Measurements from ENCODE around the gene DCP1B. TPM values are rescaled to one million over a fixed set of nuclear protein-coding genes. Genes with fewer than 3 reads are reported as not detected.

The DCP1B gene
- total RNA-seq, 1 donor from 2014 or later, result 31.5 TPM

DNA sequence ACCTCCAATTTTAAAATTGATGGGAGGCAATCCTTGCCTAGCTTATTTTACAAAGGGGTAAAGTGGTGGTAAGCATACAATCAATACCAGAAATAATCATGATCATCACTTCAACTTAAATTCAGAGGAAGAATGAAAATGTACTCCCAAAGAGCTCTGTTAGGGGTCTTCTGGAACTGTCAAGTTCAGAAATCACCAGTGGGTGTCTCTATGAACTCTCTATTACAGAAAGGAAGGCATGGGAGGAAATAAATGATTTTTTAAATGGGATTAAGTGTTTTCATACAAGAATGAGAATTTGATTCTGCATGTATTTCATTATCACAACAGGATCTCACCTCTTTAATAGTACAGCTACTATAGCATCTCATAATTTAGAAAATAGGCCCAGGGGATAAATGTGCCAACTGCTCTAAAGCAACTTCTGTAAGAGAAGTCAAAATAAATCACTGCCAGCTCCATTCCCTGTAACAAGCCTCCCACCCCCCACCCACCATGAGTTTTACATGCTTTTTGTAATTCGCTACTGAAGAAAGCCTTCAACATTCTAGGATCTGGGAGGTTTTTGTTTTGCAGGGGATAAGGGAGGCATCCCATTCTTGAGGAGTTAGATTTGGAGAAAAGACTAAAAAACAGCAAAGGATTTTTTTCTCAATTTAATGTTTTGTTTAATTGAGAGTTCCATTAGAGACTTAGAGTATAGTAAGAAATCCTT lies 9.7 kb downstream of the DCP1B start:
- Mint-ChIP-seq H3K4me3 (ENCODE audit: low read depth) (no peak overlapping the region), H3K27ac (no peak overlapping the region), H3K27me3 (no peaks in the 10 kb centered on the region), H3K36me3 (ENCODE audit: insufficient read depth) (peaks cover 27% of the 10 kb centered on the region), H3K4me1 (ENCODE audit: low read depth) (peaks cover 15% of the 10 kb centered on the region), H3K9me3 (ENCODE audit: low read depth) (no peaks in the 10 kb centered on the region)
- TF ChIP-seq, protein P1, sequence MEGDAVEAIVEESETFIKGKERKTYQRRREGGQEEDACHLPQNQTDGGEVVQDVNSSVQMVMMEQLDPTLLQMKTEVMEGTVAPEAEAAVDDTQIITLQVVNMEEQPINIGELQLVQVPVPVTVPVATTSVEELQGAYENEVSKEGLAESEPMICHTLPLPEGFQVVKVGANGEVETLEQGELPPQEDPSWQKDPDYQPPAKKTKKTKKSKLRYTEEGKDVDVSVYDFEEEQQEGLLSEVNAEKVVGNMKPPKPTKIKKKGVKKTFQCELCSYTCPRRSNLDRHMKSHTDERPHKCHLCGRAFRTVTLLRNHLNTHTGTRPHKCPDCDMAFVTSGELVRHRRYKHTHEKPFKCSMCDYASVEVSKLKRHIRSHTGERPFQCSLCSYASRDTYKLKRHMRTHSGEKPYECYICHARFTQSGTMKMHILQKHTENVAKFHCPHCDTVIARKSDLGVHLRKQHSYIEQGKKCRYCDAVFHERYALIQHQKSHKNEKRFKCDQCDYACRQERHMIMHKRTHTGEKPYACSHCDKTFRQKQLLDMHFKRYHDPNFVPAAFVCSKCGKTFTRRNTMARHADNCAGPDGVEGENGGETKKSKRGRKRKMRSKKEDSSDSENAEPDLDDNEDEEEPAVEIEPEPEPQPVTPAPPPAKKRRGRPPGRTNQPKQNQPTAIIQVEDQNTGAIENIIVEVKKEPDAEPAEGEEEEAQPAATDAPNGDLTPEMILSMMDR (IDR thresholded peaks at IDR 0.05; ENCODE audit: unreplicated experiment), result no peak
- DNase-seq (ENCODE audit: low spot score, unreplicated experiment), result no peak

DNA sequence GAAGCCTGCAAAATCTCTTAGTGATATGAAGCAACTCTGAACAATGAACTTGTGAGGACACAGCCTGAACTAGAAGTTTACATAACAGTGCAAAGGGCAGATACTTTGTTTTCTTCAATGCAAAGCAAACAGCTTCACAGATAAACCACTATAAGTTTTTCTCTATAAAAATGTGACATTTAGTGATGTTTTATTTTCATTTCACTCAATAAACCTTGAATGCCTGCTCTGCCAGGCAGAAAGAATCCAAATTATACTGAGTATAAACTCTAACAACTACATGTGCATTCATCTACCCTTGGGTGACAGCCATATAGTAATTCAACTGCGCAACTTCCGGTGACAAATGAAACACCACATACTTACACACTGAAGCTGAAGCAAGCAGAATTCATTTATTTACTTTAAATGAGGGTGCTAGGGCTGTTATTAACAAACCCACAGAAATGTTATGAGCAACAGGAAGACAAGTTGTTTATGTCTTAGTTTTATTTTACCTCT lies 10.3 kb downstream of the DCP1B start:
- no peak overlapping the region for H3K4me3 Mint-ChIP-seq (ENCODE audit: low read depth)
- DNase-seq (ENCODE audit: low spot score, unreplicated experiment), result no peak
- H3K27me3 Mint-ChIP-seq, result no peaks in the 10 kb centered on the region
- H3K27ac Mint-ChIP-seq, result no peak overlapping the region
- H3K9me3 Mint-ChIP-seq (ENCODE audit: low read depth), result no peaks in the 10 kb centered on the region
- peaks cover 30% of the 10 kb centered on the region for H3K36me3 Mint-ChIP-seq (ENCODE audit: insufficient read depth)
- TF ChIP-seq, protein P1 (IDR thresholded peaks at IDR 0.05; ENCODE audit: unreplicated experiment), result no peak
- peaks cover 15% of the 10 kb centered on the region for H3K4me1 Mint-ChIP-seq (ENCODE audit: low read depth)

DNA sequence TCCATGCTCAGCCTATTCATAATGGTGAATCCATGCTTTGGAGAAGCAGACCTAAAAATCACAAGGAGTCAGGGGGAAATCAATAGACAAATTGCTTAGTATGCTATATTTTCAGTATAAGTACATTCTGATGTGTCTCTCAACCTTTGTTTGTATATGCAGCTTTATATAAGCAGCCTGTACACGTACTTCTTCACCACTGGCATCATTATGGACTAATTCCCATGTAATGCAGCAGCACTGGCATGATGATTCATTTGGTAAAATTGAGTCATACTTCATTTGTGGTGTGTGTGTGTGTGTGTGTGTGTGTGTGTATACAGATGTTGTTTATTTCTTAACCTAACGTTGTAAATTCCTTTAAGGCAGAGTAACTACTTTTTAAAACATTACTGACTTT lies 10.9 kb downstream of the DCP1B start:
- H3K4me1 Mint-ChIP-seq (ENCODE audit: low read depth), result peaks cover 15% of the 10 kb centered on the region
- no peaks in the 10 kb centered on the region for H3K27me3 Mint-ChIP-seq
- no peaks in the 10 kb centered on the region for H3K9me3 Mint-ChIP-seq (ENCODE audit: low read depth)
- H3K4me3 Mint-ChIP-seq (ENCODE audit: low read depth), result no peak overlapping the region
- TF ChIP-seq, protein P1 (IDR thresholded peaks at IDR 0.05; ENCODE audit: unreplicated experiment), result no peak
- H3K36me3 Mint-ChIP-seq (ENCODE audit: insufficient read depth), result peaks cover 36% of the 10 kb centered on the region
- DNase-seq (ENCODE audit: low spot score, unreplicated experiment), result no peak
- no peak overlapping the region for H3K27ac Mint-ChIP-seq

DNA sequence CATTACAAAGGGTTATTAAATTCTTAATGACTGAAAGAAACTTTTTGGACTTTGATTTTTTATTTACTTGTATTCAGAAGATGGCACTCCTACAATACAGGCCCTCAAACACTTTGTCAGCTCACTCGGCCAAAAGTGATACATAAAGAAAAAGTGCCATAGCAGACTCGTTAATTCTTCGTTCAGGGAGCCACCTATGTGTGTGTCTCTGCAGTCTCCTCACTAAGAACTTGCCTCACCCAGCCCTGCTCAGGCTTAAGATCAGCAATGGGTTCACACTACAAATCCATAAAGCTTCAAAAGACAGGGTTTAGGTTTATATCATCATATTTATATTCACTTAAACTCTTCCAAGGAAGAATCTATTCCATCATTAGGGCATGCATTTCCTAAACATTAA lies 11.5 kb downstream of the DCP1B start:
- peaks cover 42% of the 10 kb centered on the region for H3K36me3 Mint-ChIP-seq (ENCODE audit: insufficient read depth)
- H3K9me3 Mint-ChIP-seq (ENCODE audit: low read depth), result peaks cover 2% of the 10 kb centered on the region
- H3K27me3 Mint-ChIP-seq, result no peaks in the 10 kb centered on the region
- TF ChIP-seq, protein P1 (IDR thresholded peaks at IDR 0.05; ENCODE audit: unreplicated experiment), result no peak
- H3K27ac Mint-ChIP-seq, result no peak overlapping the region
- H3K4me3 Mint-ChIP-seq (ENCODE audit: low read depth), result no peak overlapping the region
- H3K4me1 Mint-ChIP-seq (ENCODE audit: low read depth), result peaks cover 15% of the 10 kb centered on the region
- DNase-seq (ENCODE audit: low spot score, unreplicated experiment), result no peak

DNA sequence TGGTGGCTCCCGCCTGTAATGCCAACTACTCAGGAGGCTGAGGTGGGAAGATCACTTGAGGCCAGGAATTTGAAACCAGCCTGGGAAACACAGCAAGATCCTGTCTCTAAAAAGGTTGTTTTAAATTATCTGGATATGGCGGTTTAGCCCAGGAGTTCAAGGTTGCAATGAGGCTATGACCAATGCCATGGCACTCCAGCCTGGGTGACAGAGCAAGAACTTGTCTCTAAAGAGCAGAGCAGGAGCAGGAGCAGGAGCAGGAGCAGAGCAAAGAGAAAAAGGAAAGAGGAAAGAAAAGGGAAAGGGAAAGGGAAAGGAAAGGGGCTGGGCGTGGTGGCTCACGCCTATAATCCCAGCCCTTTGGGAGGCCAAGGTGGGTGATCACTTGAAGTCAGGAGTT lies 15.1 kb downstream of the DCP1B start:
- TF ChIP-seq, protein P1 (IDR thresholded peaks at IDR 0.05; ENCODE audit: unreplicated experiment), result no peak
- no peak overlapping the region for H3K4me3 Mint-ChIP-seq (ENCODE audit: low read depth)
- no peak overlapping the region for H3K27ac Mint-ChIP-seq
- H3K4me1 Mint-ChIP-seq (ENCODE audit: low read depth), result peaks cover 11% of the 10 kb centered on the region
- no peak for DNase-seq (ENCODE audit: low spot score, unreplicated experiment)
- peaks cover 34% of the 10 kb centered on the region for H3K9me3 Mint-ChIP-seq (ENCODE audit: low read depth)
- H3K27me3 Mint-ChIP-seq, result no peaks in the 10 kb centered on the region
- peaks cover 64% of the 10 kb centered on the region for H3K36me3 Mint-ChIP-seq (ENCODE audit: insufficient read depth)

All from progenitor cell of endocrine pancreas (in vitro differentiated cells).